Fibroblast of lung (primary cell): ENCODE results near the gene CRELD2. TPM values are rescaled to one million over a fixed set of nuclear protein-coding genes. Genes with fewer than 3 reads are reported as not detected.
A peak's percentile ranks its signal among the peaks of the same experiment; 100 is the strongest.

Experiments used
- DNase-seq, 2 donors: peaks; one replicate each; pipeline versions ENCODE4 v3.0.0 to v3.0.0-alpha.2; 2010; ENCODE audit warnings: low read depth in 2 of 2
- H2AFZ ChIP-seq: 2 replicates; pipeline ENCODE4 v1.5.1; 2012; ENCODE audit warnings: low read length, control low read depth, inconsistent platforms
- H3K27ac ChIP-seq: 2 replicates; pipeline ENCODE4 v1.5.1; 2011; ENCODE audit warnings: low read length, control low read depth; ENCODE audit not compliant: insufficient read depth
- H3K27me3 ChIP-seq: 2 replicates; pipeline ENCODE4 v1.5.1; 2011; ENCODE audit warnings: mild to moderate bottlenecking, low read length; ENCODE audit not compliant: control insufficient read depth, insufficient read depth
- H3K36me3 ChIP-seq: 2 replicates; pipeline ENCODE4 v1.5.1; 2011; ENCODE audit warnings: low read length; ENCODE audit not compliant: control insufficient read depth, insufficient read depth
- H3K4me1 ChIP-seq: 2 replicates; pipeline ENCODE4 v1.5.1; 2011; ENCODE audit warnings: low read length; ENCODE audit not compliant: control insufficient read depth, insufficient read depth; ENCODE audit errors: extremely low read depth
- H3K4me2 ChIP-seq: 2 replicates; pipeline ENCODE4 v1.5.1; 2011; ENCODE audit warnings: low read length, control low read depth; ENCODE audit not compliant: insufficient read depth; ENCODE audit errors: extremely low read depth
- H3K4me3 ChIP-seq, 4 experiments: fragments of 200-600 bp in 1 of 4; sonication (generic) in 1 of 4; replicated peaks in 1 of 4; 2 replicates each; pipeline ENCODE4 v1.5.1; 2011 to 2016; ENCODE audit warnings: low read length in 4 of 4, low read depth in 3 of 4, mild to moderate bottlenecking in 3 of 4, control low read depth in 2 of 4, inconsistent platforms in 1 of 4, mixed read lengths in 1 of 4; ENCODE audit not compliant: insufficient read depth in 1 of 4; ENCODE audit errors: control extremely low read depth in 1 of 4
- H3K79me2 ChIP-seq: 2 replicates; pipeline ENCODE4 v1.5.1; 2012; ENCODE audit warnings: mild to moderate bottlenecking, low read length, inconsistent platforms; ENCODE audit not compliant: control insufficient read depth, insufficient read depth
- H3K9ac ChIP-seq: 2 replicates; pipeline ENCODE4 v1.5.1; 2011; ENCODE audit warnings: mild to moderate bottlenecking, low read length, control low read depth; ENCODE audit not compliant: insufficient read depth
- H3K9me3 ChIP-seq: 2 replicates; pipeline ENCODE4 v1.5.1; 2012; ENCODE audit warnings: low read depth, low read length; ENCODE audit not compliant: control insufficient read depth, insufficient read depth
- H4K20me1 ChIP-seq: 2 replicates; pipeline ENCODE4 v1.5.1; 2011; ENCODE audit warnings: low read length; ENCODE audit not compliant: control insufficient read depth, insufficient read depth; ENCODE audit errors: extremely low read depth
- CTCF ChIP-seq, 2 donors: IDR thresholded peaks in 1 of 2; conservative IDR thresholded peaks in 1 of 2; 1 replicate in 1 of 2; 2 replicates in 1 of 2; pipeline ENCODE4 v1.5.1; 2011 to 2012; ENCODE audit warnings: low read length in 2 of 2, control low read depth in 1 of 2, inconsistent platforms in 1 of 2, low read depth in 1 of 2, mild to moderate bottlenecking in 1 of 2
- EZH2 ChIP-seq: IDR thresholded peaks from 2 replicates; pipeline ENCODE4 v1.5.1; 2012; ENCODE audit warnings: low read length, control low read depth, mild to moderate bottlenecking; ENCODE audit errors: missing control alignments
- polyA plus RNA-seq, 2 donors: library from polyadenylated mRNA; depleted of rRNA in 1 of 2; stranded (reverse) in 1 of 2; unstranded in 1 of 2; fragments of >200 nt; gene quantifications; 2 replicates each; pipeline ENCODE4 v1.2.1, GENCODE V29; 2011 to 2012; ENCODE audit warnings: missing spikeins in 1 of 2
- total RNA-seq: library from RNA; depleted of rRNA; stranded (reverse); fragments of >200 nt; gene quantifications from 2 replicates; pipeline ENCODE4 v1.2.1, GENCODE V29; 2014

Gene CRELD2
- total and polyA plus RNA-seq, 2 donors (not counting 1 experiment from before 2014, with no cell fraction given), result 45.3 to 56.6 TPM

DNA sequence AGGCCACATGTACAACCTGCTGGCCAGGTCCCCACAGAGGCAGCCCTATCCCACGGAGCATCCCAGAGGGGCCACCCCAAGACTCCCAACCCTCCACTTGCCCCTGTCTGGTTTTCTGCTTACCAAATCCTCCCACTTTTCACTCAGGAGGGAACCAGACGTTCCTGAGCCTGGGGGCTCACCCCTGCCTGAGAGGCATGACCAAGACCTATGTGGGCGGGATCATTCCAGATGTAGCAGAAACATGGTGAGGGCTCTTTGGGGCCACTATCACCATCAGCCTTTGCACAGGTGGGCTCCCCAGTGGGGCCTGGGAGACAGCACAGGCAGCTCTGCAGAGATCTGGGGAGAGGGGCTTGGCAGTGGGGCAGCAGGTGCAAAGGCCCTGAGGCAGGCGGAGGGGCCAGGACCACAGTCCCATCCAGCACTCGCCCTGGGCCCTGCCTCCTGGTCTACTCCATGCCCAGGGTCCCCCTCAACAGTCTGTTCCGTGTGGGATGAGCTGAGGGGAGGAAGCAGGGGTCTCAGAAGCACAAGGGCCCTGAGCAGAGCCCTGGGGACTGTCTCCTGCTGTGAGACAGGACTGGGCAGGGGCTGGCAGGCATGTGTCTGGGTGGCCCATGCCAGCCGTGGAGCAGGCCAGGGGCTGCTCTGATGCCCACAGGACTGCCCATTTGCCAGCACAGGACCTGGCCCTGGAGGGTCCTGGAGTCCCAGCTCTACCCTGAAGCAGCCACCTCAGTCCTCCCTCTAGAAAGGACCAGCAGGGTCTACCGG, 51.5 kb downstream of the CRELD2 start:
- H4K20me1 ChIP-seq, result no peaks in the 10 kb centered on the region
- peaks cover 26% of the 10 kb centered on the region for H3K4me1 ChIP-seq
- peaks cover 1% of the 10 kb centered on the region for H3K79me2 ChIP-seq
- H3K27me3 ChIP-seq, result no peaks in the 10 kb centered on the region
- no peaks in the 10 kb centered on the region for H3K9me3 ChIP-seq
- H3K36me3 ChIP-seq, result peaks cover 1% of the 10 kb centered on the region
- H3K4me2 ChIP-seq, result no peak overlapping the region
- H2AFZ ChIP-seq, result no peak overlapping the region
- H3K4me3 ChIP-seq, result no peak overlapping the region
- no peak for DNase-seq
- H3K27ac ChIP-seq, result peak overlapping the region; percentile 59
- no peak overlapping the region for H3K9ac ChIP-seq
- TF ChIP-seq CTCF (conservative IDR thresholded peaks at IDR 0.05 in 1 of 2, IDR thresholded peaks at IDR 0.05 in 1 of 2; ENCODE audit: low read depth in 1 of 2, low read length in 2 of 2) (no peak), EZH2 (no peak)

DNA sequence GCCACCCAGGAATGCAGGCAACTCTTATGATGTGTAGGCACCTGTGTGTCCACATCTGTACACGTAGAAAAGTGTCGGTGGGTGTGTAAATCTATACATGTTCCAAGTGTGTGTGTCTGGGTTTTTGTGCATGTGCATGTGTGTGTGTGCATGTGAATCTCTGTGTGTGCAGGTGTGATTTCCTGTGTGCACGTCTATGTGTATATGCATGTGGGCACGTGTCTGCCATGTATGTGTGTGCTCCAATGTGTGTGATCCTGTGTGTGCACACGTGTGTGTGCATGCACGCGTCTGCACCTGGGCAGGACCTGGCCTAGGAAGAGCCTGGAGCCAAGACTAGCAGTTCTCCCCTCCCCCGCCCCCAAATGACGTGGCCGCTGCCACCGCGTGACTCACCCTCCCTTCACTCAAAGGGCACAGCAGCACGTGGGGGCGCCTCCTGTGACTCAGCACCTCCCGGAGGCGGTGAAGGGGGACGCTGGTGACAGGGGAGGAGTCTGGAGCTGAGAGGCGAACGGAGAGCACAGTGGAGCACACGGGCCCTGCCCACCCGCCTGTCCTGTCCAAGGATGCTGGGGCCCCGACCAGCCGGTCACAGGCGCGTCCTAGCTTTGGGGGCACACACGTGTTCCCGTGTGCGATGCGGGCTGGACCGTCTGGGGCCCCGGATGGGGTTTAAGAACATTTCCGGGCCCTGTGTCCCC, 52.2 kb downstream of the CRELD2 start:
- no peak for TF ChIP-seq EZH2
- no peak for TF ChIP-seq CTCF (conservative IDR thresholded peaks at IDR 0.05 in 1 of 2, IDR thresholded peaks at IDR 0.05 in 1 of 2; ENCODE audit: low read depth in 1 of 2, low read length in 2 of 2)
- Histone ChIP-seq H3K79me2 (no peaks in the 10 kb centered on the region), H4K20me1 (no peaks in the 10 kb centered on the region), H3K4me1 (peaks cover 26% of the 10 kb centered on the region), H3K4me3 (peak overlapping the region in 3 of 4 experiments; percentile 10 to 64 (median 48)), H3K36me3 (no peaks in the 10 kb centered on the region), H3K9me3 (no peaks in the 10 kb centered on the region), H2AFZ (no peak overlapping the region), H3K27me3 (no peaks in the 10 kb centered on the region), H3K9ac (peak overlapping the region; percentile 72), H3K27ac (peak overlapping the region; percentile 91), H3K4me2 (peak overlapping the region; percentile 90)
- DNase-seq, result peak; percentile 94 to 95
